Measurements from ENCODE around the gene ADD3.

Gene ADD3

DNA sequence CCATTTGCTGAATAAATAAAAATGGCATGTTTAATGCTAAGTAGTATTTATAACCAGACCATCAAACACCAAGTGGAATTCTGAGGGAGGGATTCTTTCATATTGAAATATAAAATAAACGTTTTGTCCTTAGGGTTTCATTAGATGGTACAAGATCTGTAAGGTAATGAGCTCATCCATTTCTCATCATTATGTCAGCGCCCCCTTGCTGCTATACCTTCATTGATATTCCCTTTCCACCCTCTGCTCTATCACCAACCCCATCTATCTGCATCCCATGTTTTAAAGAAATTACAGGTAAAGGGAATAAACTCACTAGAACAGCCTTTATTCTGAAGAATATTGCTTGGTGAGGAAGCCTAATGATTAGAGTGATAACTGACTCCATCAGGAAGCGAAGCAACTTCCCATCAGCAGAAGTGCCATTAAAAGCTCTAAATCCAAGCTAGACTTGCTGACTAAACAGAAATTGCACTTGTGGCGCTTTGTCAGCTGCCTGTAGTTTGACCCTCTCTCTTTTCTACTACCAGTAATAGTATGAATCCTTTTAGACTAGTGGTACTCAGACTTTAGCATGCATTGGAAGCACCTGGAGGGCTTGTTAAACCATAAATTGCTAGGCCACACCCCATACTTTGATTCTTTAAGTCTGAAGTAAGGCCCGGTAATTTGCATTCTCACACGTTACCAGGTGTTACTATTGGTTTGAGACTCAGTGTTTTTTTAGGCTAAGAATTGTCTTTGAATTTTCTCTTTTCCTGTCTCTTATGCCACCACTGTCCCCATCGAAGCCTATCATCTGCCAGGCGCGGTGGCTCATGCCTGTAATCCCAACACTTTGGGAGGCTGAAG lies 27.5 kb downstream of the ADD3 start:
- H3K4me1 ChIP-seq (ENCODE audit: control insufficient read depth, insufficient read depth, low read length), result peaks cover 1% of the 10 kb centered on the region; the same call in 1 of the 2 replicates
- no CpG with 5 or more reads among the region's 9 CpGs for WGBS (ENCODE audit: insufficient coverage, insufficient read length)

DNA sequence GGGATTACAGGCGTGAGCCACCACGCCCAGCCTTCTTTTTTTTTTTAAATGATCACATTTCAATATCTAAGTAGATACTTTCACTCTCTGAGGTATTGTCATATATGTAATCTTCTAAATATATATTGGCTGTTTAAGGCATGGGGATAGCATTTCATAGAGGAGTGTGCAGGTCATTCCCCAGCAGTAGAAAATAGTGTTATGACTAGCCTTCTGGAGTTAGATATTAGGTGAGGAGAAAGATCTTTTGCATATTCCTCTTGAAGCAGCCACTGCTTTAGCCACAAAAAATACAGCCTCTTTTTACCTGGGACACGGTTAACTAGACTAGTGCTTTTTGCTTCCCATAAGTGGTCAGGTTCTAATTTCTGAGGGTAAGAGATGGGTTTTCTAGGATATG lies 28.9 kb downstream of the ADD3 start:
- no CpG with 5 or more reads among the region's 3 CpGs for WGBS (ENCODE audit: insufficient coverage, insufficient read length)
- H3K9me3 ChIP-seq (ENCODE audit: control insufficient read depth, insufficient read depth, low read length), result no peaks in the 10 kb centered on the region
- H3K4me3 ChIP-seq (ENCODE audit: low read length), result no peak overlapping the region
- no peaks in the 10 kb centered on the region for H3K27me3 ChIP-seq (ENCODE audit: control insufficient read depth, insufficient read depth, low read length)
- H3K4me1 ChIP-seq (ENCODE audit: control insufficient read depth, insufficient read depth, low read length), result peaks cover 1% of the 10 kb centered on the region; the same call in 1 of the 2 replicates
- no peaks in the 10 kb centered on the region for H3K36me3 ChIP-seq (ENCODE audit: control insufficient read depth, insufficient read depth, low read length)
- DNase-seq (ENCODE audit: low read depth, low spot score), result no peak
- H3K27ac ChIP-seq (ENCODE audit: low read length), result no peak overlapping the region

More for the DNA sequence above, 27.5 kb downstream of the ADD3 start:
- H3K4me3 ChIP-seq (ENCODE audit: low read length), result no peak overlapping the region
- H3K27me3 ChIP-seq (ENCODE audit: control insufficient read depth, insufficient read depth, low read length), result no peaks in the 10 kb centered on the region
- H3K9me3 ChIP-seq (ENCODE audit: control insufficient read depth, insufficient read depth, low read length), result no peaks in the 10 kb centered on the region
- no peaks in the 10 kb centered on the region for H3K36me3 ChIP-seq (ENCODE audit: control insufficient read depth, insufficient read depth, low read length)
- no peak overlapping the region for H3K27ac ChIP-seq (ENCODE audit: low read length)
- DNase-seq (ENCODE audit: low read depth, low spot score), result no peak

DNA sequence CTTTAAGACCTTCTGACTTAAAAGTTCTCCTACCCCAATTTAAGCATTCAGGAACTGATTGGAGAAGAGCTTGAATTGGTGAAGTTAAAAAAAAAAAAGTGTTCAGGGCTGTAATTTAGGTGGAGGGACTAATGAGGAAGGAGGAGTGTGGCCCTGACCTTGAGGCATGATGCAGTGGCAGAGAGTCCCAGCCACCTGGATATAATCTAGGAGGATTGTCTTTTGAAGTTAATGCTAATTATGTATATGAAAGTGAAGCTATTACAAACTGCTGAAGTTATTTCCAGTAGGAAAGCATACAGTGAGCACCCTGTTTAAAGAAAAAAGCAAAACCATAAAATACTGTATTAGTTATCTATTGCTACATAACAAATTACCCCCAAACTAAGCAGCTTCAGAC lies 31.5 kb downstream of the ADD3 start:
- no peaks in the 10 kb centered on the region for H3K27me3 ChIP-seq (ENCODE audit: control insufficient read depth, insufficient read depth, low read length)
- H3K9me3 ChIP-seq (ENCODE audit: control insufficient read depth, insufficient read depth, low read length), result no peaks in the 10 kb centered on the region
- H3K4me3 ChIP-seq (ENCODE audit: low read length), result no peak overlapping the region
- H3K27ac ChIP-seq (ENCODE audit: low read length), result no peak overlapping the region
- H3K36me3 ChIP-seq (ENCODE audit: control insufficient read depth, insufficient read depth, low read length), result no peaks in the 10 kb centered on the region
- no peak for DNase-seq (ENCODE audit: low read depth, low spot score)
- H3K4me1 ChIP-seq (ENCODE audit: control insufficient read depth, insufficient read depth, low read length), result peaks cover 1% of the 10 kb centered on the region; the same call in 1 of the 2 replicates

DNA sequence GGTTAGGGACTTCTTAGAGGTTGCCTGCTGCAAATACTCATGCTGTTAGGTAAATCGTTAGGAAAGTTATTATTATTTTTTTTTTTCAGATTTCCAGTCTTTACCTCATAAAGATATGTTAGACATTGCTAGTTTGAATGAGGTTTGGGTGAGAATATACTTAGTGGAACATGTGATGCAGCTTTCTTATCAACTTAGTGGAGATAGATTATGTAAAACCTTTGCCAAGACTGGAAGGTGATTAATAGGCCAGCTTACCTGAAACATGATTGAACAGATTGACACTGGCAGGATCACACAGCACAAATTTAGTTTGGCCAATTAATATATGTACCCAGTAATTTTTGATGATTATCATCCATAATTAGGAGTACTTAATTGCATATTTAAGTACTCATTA lies 32.3 kb downstream of the ADD3 start:
- DNase-seq (ENCODE audit: low read depth, low spot score), result no peak
- Histone ChIP-seq H3K4me3 (ENCODE audit: low read length) (no peak overlapping the region), H3K27me3 (ENCODE audit: control insufficient read depth, insufficient read depth, low read length) (no peaks in the 10 kb centered on the region), H3K36me3 (ENCODE audit: control insufficient read depth, insufficient read depth, low read length) (no peaks in the 10 kb centered on the region), H3K4me1 (ENCODE audit: control insufficient read depth, insufficient read depth, low read length) (peaks cover 1% of the 10 kb centered on the region; the same call in 1 of the 2 replicates), H3K9me3 (ENCODE audit: control insufficient read depth, insufficient read depth, low read length) (no peaks in the 10 kb centered on the region), H3K27ac (ENCODE audit: low read length) (no peak overlapping the region)
- no CpG with 5 or more reads among the region's 1 CpG for WGBS (ENCODE audit: insufficient coverage, insufficient read length)

GRCh38 chr10:110040767-110041478 lies 33.1 kb downstream of the ADD3 start:
- WGBS (ENCODE audit: insufficient coverage, insufficient read length), result no CpG with 5 or more reads among the region's 9 CpGs
- no peak overlapping the region for H3K4me3 ChIP-seq (ENCODE audit: low read length)
- no peaks in the 10 kb centered on the region for H3K36me3 ChIP-seq (ENCODE audit: control insufficient read depth, insufficient read depth, low read length)
- no peak for DNase-seq (ENCODE audit: low read depth, low spot score)
- H3K27ac ChIP-seq (ENCODE audit: low read length), result no peak overlapping the region
- no peaks in the 10 kb centered on the region for H3K27me3 ChIP-seq (ENCODE audit: control insufficient read depth, insufficient read depth, low read length)
- peaks cover 1% of the 10 kb centered on the region; the same call in 1 of the 2 replicates for H3K4me1 ChIP-seq (ENCODE audit: control insufficient read depth, insufficient read depth, low read length)
- no peaks in the 10 kb centered on the region for H3K9me3 ChIP-seq (ENCODE audit: control insufficient read depth, insufficient read depth, low read length)

GRCh38 chr10:110041479-110041829 lies 33.7 kb downstream of the ADD3 start:
- Histone ChIP-seq H3K27ac (ENCODE audit: low read length) (no peak overlapping the region), H3K36me3 (ENCODE audit: control insufficient read depth, insufficient read depth, low read length) (no peaks in the 10 kb centered on the region), H3K4me3 (ENCODE audit: low read length) (no peak overlapping the region), H3K9me3 (ENCODE audit: control insufficient read depth, insufficient read depth, low read length) (no peaks in the 10 kb centered on the region), H3K27me3 (ENCODE audit: control insufficient read depth, insufficient read depth, low read length) (no peaks in the 10 kb centered on the region), H3K4me1 (ENCODE audit: control insufficient read depth, insufficient read depth, low read length) (peaks cover 1% of the 10 kb centered on the region; the same call in 1 of the 2 replicates)
- WGBS (ENCODE audit: insufficient coverage, insufficient read length), result no CpG with 5 or more reads among the region's 3 CpGs
- DNase-seq (ENCODE audit: low read depth, low spot score), result no peak

DNA sequence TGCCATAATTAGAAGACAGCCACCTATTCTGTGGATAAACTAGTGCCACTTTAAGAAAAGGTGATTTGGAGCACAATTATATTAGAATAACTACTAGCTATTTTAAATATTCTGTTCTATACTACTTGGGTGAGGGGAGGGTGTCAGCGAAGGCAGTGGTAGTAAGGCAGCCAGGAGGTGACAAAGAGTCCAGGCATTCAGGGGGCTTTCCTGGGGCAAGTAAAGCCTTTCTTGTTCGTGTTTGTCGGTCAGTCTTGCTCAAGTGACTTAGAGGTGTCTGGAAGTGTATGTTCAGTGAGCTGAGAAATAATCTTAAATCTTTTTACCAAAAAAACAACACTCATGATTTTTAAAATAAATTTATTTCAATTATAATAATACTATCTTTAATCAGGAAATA lies 34.4 kb downstream of the ADD3 start:
- Histone ChIP-seq H3K9me3 (ENCODE audit: control insufficient read depth, insufficient read depth, low read length) (no peaks in the 10 kb centered on the region), H3K36me3 (ENCODE audit: control insufficient read depth, insufficient read depth, low read length) (no peaks in the 10 kb centered on the region), H3K27ac (ENCODE audit: low read length) (no peak overlapping the region), H3K27me3 (ENCODE audit: control insufficient read depth, insufficient read depth, low read length) (no peaks in the 10 kb centered on the region), H3K4me1 (ENCODE audit: control insufficient read depth, insufficient read depth, low read length) (peaks cover 1% of the 10 kb centered on the region; the same call in 1 of the 2 replicates), H3K4me3 (ENCODE audit: low read length) (no peak overlapping the region)
- DNase-seq (ENCODE audit: low read depth, low spot score), result no peak
- WGBS (ENCODE audit: insufficient coverage, insufficient read length), result no CpG with 5 or more reads among the region's 3 CpGs

GRCh38 chr10:110042891-110043290 lies 35.1 kb downstream of the ADD3 start:
- no CpG with 5 or more reads among the region's 4 CpGs for WGBS (ENCODE audit: insufficient coverage, insufficient read length)
- Histone ChIP-seq H3K4me1 (ENCODE audit: control insufficient read depth, insufficient read depth, low read length) (peaks cover 1% of the 10 kb centered on the region; the same call in 1 of the 2 replicates), H3K27ac (ENCODE audit: low read length) (no peak overlapping the region), H3K27me3 (ENCODE audit: control insufficient read depth, insufficient read depth, low read length) (no peaks in the 10 kb centered on the region), H3K36me3 (ENCODE audit: control insufficient read depth, insufficient read depth, low read length) (no peaks in the 10 kb centered on the region), H3K4me3 (ENCODE audit: low read length) (no peak overlapping the region), H3K9me3 (ENCODE audit: control insufficient read depth, insufficient read depth, low read length) (no peaks in the 10 kb centered on the region; the same call in 1 of the 2 replicates)
- DNase-seq (ENCODE audit: low read depth, low spot score), result no peak

DNA sequence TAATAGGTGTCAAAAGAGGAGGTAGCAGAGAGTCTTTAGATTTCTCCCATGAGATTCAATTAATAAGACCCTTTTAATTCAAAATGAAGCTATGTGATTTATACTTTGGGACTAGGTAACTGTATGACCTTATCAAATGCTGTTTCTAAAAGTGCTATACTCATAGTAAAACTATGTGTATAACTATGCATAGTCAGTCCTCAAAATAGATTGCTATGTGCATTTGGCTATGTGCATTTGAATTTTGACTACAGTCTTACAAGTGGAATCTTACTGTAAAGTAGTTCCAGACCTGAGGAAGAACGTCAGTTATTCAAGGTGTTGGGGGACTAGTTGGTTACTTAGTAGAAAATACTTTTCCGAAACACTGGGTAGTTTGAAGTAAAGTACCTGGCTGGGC lies 36.9 kb downstream of the ADD3 start:
- no peaks in the 10 kb centered on the region for H3K4me1 ChIP-seq (ENCODE audit: control insufficient read depth, insufficient read depth, low read length)
- no CpG with 5 or more reads among the region's 2 CpGs for whole genome bisulfite sequencing (ENCODE audit: insufficient coverage, insufficient read length)
- DNase-seq (ENCODE audit: low read depth, low spot score), result no peak
- H3K27ac ChIP-seq (ENCODE audit: low read length), result no peak overlapping the region
- H3K27me3 ChIP-seq (ENCODE audit: control insufficient read depth, insufficient read depth, low read length), result no peaks in the 10 kb centered on the region
- H3K36me3 ChIP-seq (ENCODE audit: control insufficient read depth, insufficient read depth, low read length), result no peaks in the 10 kb centered on the region
- H3K4me3 ChIP-seq (ENCODE audit: low read length), result no peak overlapping the region
- H3K9me3 ChIP-seq (ENCODE audit: control insufficient read depth, insufficient read depth, low read length), result no peaks in the 10 kb centered on the region; the same call in 1 of the 2 replicates

DNA sequence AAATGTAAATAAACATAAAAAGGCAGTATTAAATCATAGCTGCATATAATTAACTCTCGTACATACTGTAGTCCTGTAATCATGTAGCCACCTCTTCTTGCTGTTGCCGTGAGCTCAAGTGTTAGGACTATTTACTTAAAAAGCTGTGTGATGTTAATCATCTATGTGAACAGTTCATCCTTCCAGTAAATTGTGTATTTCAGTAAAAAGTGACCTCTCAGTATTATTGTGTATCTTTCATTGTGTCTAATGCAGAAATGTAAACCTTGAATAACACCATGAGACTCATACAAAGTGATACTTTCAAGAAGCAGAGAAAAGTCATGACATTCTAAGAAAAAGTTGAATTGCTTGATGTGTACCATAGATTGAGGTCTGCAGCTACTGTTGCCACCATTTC lies 38.0 kb downstream of the ADD3 start:
- Histone ChIP-seq H3K36me3 (ENCODE audit: control insufficient read depth, insufficient read depth, low read length) (no peaks in the 10 kb centered on the region), H3K27me3 (ENCODE audit: control insufficient read depth, insufficient read depth, low read length) (no peaks in the 10 kb centered on the region), H3K4me1 (ENCODE audit: control insufficient read depth, insufficient read depth, low read length) (no peaks in the 10 kb centered on the region), H3K9me3 (ENCODE audit: control insufficient read depth, insufficient read depth, low read length) (no peaks in the 10 kb centered on the region; the same call in 1 of the 2 replicates), H3K27ac (ENCODE audit: low read length) (no peak overlapping the region), H3K4me3 (ENCODE audit: low read length) (no peak overlapping the region)
- no peak for DNase-seq (ENCODE audit: low read depth, low spot score)
- WGBS (ENCODE audit: insufficient coverage, insufficient read length), result no CpG with 5 or more reads among the region's 2 CpGs
